Breast epithelium (tissue), 3 donors: Measurements from ENCODE around the gene STEAP4.

Experiments used
- POLR2A ChIP-seq: fragments of 450-650 bp; IDR thresholded peaks from one replicate; pipeline ENCODE4 v1.6.1; 2016; ENCODE audit warnings: antibody characterized with exemption, mild to moderate bottlenecking, moderate library complexity
- TF ChIP-seq, protein P1 (sequence below), 3 donors: fragments of 450-650 bp; IDR thresholded peaks; one replicate each; pipeline ENCODE4 v1.5.1; 2016 to 2017; ENCODE audit warnings: antibody characterized with exemption in 3 of 3, mild to moderate bottlenecking in 3 of 3, moderate library complexity in 3 of 3

DNA sequence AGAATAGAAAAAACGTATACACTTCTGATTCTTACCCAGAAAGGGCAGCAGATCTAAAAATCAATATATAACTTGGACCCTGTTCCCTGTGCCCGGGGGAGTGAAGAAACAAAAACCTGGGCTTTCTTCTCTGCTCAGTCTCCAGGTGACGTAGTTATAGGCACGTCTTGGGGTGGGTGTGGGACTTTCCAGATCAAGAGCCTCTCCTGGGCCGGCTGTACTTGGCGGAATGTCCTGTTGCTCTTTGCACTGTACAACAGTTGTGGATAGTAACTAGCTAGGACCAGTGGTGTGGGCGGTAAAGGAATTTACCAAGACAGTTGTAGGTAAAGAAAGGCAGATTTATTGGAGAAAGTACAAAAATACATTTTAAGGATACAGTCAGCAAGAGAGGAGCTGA, 40.4 kb upstream of the STEAP4 start:
- TF ChIP-seq POLR2A = no peak
- TF ChIP-seq, protein P1, sequence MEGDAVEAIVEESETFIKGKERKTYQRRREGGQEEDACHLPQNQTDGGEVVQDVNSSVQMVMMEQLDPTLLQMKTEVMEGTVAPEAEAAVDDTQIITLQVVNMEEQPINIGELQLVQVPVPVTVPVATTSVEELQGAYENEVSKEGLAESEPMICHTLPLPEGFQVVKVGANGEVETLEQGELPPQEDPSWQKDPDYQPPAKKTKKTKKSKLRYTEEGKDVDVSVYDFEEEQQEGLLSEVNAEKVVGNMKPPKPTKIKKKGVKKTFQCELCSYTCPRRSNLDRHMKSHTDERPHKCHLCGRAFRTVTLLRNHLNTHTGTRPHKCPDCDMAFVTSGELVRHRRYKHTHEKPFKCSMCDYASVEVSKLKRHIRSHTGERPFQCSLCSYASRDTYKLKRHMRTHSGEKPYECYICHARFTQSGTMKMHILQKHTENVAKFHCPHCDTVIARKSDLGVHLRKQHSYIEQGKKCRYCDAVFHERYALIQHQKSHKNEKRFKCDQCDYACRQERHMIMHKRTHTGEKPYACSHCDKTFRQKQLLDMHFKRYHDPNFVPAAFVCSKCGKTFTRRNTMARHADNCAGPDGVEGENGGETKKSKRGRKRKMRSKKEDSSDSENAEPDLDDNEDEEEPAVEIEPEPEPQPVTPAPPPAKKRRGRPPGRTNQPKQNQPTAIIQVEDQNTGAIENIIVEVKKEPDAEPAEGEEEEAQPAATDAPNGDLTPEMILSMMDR (IDR thresholded peaks at IDR 0.05) = no peak
